Activated naive CD4-positive, alpha-beta T cell (primary cell): ENCODE results near the gene LAMC1.

Experiments
- DNase-seq, 4 experiments: peaks; one replicate each; lab custom pipeline; 2025; lab: John Stamatoyannopoulos, UW

LAMC1 gene

DNA sequence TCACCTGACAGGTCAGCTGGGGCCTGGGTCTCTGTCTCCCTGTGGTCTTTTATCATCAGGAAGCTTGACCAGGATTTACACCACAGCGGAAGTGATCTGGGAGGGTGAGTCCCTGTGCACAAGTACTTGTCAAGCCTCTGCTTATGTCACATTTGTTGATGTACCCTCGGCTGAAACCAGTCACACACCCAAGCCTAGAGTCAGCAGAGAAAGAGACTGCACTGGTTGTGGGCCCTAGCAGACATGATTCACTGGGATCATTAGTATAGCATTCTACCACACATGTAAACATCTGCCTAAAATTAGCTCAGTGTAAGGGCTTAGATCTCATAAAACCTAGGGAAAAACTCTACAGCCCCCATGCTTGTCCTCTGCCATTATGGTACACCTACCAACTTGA lies 83.5 kb downstream of the LAMC1 start:
- no peak for DNase-seq

DNA sequence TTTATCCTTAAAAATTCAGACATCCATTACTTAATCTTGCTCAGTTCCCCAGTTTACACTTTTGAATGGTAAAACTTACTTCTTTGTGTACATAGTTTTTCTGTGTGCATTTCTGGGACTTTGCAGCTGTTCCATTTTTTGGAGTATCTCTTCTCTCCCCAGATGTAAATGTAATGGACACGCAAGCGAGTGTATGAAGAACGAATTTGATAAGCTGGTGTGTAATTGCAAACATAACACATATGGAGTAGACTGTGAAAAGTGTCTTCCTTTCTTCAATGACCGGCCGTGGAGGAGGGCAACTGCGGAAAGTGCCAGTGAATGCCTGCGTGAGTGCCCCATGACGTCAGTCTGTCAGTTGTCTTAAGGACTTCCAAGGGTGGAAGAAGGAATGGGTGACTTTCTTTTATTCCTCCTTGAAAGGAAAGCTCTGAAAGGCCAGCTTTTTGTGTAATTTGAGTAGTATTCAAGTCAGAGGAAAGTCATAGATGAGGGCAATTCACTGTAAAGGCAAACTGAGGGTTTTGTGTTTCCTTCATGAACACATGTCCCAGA lies 87.2 kb downstream of the LAMC1 start:
- DNase-seq = no peak

DNA sequence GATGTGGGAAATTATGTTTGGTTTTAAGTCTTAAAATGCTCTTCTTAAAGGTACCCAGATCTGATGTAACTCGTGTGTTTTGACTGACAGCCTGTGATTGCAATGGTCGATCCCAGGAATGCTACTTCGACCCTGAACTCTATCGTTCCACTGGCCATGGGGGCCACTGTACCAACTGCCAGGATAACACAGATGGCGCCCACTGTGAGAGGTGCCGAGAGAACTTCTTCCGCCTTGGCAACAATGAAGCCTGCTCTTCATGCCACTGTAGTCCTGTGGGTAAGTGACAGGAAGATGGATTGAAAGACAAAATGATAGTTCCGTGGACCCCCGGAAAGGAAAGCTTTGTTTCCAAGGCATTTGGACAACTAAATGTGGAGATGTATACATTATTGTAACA lies 91.2 kb downstream of the LAMC1 start:
- no peak for DNase-seq

DNA sequence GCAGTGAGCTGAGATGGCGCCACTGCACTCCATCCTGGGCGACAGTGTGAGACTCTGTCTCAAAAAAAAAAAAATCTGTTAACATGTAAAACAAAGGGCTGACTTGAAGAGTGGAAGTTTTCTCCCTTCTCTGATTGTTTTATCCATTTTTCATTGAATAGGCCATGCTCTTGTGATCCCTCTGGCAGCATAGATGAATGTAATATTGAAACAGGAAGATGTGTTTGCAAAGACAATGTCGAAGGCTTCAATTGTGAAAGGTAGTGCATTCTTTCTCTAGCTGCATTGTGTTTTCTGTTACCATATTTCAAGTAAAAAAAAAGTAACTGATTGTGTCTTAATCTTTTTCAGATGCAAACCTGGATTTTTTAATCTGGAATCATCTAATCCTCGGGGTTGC lies 93.2 kb downstream of the LAMC1 start:
- DNase-seq = no peak

DNA sequence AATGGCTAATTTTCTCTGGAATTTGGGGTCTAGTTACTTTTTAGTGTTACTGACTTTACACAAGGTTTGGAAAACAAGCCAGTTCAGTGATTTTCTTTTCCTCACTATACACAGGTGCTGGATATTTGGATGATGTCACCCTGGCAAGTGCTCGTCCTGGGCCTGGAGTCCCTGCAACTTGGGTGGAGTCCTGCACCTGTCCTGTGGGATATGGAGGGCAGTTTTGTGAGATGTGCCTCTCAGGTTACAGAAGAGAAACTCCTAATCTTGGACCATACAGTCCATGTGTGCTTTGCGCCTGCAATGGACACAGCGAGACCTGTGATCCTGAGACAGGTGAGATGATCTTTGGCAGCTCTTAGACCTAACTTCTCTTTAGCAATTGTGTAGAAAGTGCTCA lies 98.4 kb downstream of the LAMC1 start:
- DNase-seq = no peak

DNA sequence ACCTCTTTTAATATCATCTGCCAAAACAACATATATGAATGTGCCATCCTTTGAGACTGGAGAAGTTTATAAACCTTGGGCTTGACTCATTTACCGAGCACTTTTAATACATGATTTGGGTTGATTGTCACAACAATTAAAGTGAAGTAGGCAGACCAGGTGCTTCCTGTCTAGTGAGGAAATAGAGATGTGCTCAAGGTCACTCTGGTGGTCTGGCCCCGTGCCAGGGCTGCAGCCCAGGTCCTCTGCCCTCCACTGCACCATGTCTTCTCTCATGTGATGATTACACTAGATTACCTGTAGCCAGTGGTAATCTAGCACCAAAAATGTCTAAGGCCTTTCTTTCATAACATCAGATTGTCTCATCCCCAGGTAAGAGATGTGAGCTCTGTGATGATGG lies 101.0 kb downstream of the LAMC1 start:
- DNase-seq = no peak

DNA sequence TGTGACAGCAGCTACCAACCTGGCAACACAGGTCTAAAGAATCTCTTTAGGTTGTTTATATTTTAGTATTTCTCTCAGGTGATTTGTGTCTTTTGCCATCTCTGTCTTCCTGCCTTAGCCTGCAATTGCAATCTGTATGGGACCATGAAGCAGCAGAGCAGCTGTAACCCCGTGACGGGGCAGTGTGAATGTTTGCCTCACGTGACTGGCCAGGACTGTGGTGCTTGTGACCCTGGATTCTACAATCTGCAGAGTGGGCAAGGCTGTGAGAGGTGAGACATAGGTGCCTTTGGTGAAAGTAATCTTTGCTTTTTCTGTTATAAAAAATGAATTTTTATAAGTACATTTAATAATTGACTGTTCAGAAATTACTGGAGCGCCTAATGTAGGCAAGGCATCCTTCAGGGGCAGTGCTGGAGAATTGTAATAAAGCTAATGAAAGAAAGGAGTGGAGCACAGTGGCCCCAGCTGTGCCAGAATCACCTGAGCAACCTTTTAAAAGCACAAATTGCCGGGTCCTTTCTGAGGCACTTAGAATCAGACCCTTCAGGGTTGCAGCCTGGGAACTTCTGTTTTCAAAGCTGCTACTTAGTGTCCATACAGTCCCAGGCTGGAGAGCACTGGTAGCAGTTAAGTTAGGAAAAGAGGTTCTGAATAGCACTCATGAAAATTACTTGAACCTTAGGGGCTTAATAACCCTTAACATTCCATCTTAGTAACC lies 102.2 kb downstream of the LAMC1 start:
- DNase-seq = no peak

DNA sequence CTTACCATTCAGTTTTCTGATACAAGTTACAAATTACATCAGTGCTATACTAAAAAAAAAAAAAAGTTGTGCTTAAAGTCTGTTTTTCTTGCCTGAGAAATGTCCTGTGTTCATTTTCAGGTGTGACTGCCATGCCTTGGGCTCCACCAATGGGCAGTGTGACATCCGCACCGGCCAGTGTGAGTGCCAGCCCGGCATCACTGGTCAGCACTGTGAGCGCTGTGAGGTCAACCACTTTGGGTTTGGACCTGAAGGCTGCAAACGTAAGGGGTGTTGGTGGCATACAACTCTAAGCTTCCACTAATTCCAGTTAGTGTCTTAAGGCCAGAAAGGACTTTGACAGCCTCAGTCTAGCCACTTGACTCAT lies 102.8 kb downstream of the LAMC1 start:
- DNase-seq = no peak

DNA sequence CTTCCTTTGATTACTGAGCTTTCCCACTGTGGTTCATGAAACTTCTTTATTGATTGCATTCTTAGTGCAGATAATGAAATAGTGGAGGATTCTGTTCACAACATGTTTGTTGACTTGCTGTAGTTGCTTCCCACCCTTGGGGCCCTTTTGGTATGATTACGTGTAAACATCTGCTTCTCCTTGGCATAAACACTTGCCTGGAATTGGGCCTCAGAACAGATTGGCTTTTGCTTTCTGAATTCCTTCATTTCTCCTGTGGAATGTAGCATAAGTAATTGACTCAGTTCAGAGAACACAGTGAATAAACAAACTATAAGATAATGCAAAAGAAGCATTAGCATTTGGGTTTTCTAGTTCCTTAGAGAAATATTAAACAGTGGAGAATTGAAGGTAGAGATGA lies 103.3 kb downstream of the LAMC1 start:
- no peak for DNase-seq

DNA sequence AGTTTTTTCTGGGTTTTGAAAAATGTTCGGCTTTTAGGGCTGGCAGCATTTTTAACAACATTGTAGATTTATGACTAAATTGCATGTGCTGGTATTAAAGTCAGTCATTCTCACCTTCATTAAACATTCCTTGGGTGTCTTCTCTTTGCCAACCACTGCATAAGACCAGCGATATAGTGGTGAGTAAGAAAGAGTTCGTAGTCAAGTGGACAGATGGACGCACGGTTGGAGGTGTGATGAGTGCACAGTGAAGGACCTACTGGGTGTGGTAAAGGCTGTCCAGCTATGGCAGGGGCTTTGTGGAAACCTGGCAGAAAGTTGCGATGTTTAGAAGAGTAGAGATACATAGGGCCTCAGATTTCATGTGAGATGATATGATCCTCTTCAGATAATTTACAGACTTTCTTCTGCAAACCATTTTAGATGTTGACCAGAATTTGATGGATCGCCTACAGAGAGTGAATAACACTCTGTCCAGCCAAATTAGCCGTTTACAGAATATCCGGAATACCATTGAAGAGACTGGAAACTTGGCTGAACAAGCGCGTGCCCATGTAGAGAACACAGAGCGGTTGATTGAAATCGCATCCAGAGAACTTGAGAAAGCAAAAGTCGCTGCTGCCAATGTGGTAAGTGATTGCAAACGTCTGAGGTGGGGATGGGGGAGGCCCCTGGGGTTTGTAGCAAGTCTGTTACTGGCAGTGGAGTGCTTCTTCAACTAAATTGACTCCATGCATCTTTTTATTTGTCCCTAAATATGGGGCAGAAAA lies 106.9 kb downstream of the LAMC1 start:
- DNase-seq = no peak

DNA sequence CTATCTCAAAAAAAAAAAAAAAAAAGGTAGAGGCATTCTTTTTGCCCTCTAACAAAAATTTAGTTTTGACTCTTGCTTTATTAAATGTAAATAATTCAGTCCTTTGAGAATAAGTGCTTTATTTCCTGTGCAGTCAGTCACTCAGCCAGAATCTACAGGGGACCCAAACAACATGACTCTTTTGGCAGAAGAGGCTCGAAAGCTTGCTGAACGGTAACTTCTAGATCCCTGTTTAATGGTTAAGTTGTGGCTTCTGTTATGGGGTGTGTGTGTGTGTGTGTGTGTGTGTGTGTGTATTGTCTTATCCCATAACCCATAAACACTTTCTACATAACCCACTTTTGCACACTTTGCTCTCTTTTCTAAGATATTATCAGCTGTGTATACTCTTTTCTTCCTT lies 107.9 kb downstream of the LAMC1 start:
- no peak for DNase-seq

DNA sequence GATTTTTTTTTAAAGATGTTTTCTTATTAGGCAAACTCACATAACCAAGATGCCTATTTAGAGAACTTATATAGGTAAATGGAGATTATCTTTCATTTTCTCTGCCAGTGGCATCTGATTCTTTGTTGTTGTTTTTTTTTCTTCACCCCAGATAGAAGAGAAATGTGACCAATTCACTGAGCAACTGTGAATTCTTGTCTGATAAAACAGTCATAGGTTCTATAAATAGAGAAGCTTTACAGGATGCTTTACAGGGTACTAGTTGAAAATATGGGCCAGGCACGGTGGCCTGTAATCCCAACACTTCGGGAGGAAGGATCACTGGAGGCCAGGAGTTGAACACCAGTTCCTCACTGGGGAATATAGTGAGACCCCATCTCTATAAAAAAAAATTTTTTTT lies 112.1 kb downstream of the LAMC1 start:
- DNase-seq = no peak

DNA sequence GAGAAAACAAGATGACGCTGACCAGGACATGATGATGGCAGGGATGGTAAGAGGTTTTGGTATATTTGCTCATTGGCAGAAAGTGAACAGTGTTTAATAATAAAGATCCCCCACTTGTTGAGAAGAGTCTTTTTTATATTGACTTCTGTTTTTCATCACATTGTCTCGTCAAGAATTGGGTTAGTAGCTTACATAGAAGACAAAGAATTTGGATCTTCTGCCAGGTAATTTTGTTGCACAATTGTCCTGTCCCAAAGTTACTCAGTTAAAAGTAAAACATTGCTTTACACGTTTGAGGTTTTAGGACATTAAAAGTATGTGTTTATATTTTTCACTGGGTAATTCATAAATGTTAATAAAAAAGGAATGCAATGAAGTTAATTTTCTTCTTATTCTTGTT lies 114.6 kb downstream of the LAMC1 start:
- no peak for DNase-seq

DNA sequence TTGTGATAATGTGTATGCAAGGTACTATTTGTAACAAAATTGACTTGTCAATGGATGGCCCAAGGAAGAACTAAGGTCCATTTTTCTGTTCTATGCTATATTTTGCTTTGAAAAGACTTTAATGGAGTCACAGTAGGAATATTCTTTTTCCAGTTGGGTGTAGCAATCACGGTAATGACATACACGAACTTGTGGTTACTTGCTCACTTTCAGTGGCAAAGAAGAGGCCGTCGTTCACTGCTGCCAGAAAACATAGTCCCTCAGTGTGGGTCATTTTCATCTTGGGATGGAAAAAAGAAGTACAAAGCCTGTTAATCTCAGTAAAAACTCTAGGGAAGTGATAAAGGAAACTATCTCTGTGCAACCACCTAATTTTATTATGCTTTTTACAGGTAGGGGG lies 115.1 kb downstream of the LAMC1 start:
- DNase-seq = no peak

DNA sequence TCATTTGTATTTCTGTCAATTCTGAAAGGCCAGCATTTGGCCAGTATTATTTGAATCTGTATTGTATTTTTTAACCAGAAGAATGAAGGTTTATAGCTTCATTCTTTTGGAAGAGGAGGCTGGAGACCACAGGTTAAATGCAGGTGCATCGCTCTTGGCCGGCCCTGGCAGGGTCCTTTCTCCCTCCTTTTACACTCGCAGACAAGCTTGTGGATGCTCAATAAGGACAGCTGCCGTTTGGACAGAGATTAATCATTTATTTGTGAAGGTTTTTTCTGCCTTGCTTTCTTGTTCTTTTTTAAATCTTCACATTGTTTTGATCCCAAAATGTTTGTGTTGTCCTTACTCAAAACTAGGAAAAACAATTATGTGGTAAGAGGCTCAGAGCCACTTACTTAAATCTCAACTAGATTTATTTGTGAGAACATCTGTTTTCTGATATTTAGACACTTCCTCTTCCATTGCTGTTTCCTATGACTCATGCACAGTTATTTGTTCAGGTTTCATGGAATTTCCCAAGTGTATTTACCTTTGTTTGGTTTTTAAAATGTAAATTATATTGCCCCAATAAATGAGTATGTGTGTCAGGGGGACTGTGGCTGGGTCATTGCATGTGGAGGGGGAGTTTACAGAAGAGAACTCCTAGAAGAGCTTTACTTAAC lies 116.2 kb downstream of the LAMC1 start:
- no peak for DNase-seq

DNA sequence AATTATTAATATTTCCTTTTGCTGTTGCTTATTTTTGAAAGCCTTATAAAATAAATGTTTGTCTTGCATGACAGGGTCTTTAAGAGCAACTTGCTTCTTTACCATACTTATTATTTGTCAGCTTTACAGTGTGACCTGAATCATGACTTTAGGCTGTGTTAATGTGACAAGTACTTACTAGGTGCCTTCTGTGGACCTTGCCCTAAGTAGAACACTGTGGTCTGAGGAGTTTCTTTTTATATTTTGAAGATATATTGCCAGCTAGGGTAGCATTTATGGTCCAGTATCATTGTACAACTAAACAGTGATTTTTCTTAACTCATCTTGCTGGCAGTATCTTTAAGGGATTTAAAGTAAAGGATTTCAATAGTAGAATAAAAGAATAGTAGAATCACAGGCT lies 117.4 kb downstream of the LAMC1 start:
- DNase-seq = no peak

DNA sequence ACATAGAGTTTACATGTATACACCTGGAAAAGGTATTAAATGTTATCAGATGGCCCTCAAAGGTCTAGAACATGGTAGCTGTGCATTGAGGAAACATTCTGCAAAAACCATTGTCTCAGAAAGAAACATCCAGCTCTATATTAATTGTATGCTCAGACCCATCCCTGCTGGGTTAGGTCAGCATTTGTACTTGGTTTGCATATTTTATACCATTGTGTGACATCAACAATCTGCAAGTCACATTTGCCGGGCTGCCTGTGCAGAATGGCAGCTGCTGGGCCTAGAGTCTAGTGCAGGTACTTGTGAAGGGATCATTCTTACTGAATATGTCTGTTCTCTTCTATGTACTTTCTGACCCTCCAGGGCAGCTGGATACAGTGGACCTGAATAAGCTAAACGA lies 119.0 kb downstream of the LAMC1 start:
- no peak for DNase-seq

DNA sequence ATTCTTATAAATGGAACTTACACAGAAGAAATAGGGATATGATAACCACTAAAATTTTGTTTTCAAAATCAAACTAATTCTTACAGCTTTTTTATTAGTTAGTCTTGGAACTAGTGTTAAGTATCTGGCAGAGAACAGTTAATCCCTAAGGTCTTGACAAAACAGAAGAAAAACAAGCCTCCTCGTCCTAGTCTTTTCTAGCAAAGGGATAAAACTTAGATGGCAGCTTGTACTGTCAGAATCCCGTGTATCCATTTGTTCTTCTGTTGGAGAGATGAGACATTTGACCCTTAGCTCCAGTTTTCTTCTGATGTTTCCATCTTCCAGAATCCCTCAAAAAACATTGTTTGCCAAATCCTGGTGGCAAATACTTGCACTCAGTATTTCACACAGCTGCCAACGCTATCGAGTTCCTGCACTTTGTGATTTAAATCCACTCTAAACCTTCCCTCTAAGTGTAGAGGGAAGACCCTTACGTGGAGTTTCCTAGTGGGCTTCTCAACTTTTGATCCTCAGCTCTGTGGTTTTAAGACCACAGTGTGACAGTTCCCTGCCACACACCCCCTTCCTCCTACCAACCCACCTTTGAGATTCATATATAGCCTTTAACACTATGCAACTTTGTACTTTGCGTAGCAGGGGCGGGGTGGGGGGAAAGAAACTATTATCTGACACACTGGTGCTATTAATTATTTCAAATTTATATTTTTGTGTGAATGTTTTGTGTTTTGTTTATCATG lies 120.5 kb downstream of the LAMC1 start:
- no peak for DNase-seq

DNA sequence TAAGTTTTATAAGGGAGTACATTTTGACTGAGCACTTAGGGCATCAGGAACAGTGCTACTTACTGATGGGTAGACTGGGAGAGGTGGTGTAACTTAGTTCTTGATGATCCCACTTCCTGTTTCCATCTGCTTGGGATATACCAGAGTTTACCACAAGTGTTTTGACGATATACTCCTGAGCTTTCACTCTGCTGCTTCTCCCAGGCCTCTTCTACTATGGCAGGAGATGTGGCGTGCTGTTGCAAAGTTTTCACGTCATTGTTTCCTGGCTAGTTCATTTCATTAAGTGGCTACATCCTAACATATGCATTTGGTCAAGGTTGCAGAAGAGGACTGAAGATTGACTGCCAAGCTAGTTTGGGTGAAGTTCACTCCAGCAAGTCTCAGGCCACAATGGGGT lies 121.5 kb downstream of the LAMC1 start:
- DNase-seq = no peak

DNA sequence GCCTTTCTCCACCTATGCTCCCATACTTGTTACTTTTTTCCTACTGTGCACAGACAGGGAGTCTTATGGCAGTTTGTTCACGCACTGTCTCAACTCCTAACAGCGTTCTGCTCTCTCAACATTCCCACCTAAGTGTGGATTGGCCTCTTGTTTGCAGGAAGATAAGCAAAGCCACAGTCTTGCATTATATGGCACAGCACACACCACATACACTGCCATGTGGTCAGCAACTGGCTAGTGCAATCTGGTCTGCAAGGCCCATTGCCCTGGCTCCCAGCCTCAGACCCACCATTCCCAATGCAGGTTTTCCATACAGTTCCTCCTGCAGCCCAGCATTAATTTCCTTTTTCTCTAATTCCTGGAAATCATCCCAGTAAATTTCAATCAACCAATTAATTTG lies 124.5 kb downstream of the LAMC1 start:
- DNase-seq = no peak

DNA sequence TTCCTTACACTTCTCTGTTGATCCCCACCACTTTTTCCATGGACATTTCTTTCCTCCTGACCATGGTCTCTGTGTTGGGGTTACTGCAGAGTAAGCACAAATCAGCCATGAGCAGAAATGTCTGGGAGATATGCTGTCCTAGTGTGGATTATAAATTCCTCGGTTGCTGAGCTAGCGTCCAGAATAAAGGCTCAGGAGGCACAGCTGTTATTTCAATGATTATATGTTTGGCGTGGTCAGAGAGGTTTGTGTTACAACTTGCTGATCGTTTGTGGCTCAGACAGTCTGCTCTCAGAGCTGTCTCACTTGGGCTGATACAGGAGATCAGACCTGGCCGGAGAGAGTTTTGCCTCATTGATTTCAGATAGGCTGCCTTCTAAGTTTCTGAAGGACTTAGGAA lies 125.4 kb downstream of the LAMC1 start:
- DNase-seq = no peak

DNA sequence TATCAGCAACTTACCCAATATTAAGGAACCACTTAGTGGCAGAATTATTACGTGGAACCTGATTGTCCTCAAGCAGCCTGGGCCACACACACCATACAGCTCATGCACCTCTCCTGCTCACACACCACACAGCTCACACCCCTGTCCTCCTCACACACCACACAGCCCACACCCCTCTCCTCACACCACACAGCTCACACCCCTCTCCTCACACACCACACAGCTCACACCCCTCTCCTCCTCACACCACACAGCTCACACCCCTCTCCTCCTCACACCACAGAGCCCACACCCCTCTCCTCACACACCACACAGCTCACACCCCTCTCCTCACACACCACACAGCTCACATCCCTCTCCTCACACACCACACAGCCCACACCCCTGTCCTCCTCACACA lies 126.1 kb downstream of the LAMC1 start:
- no peak for DNase-seq
